ENCODE measurements around the gene HIF3A.

Gene HIF3A

GRCh38 chr19:46351241-46352041 lies 54.6 kb downstream of the HIF3A start:
- no peak for TF ChIP-seq POLR2AphosphoS5 (IDR thresholded peaks at IDR 0.05; ENCODE audit: borderline replicate concordance, low read depth, low read length)
- no peak for TF ChIP-seq EZH2 (IDR thresholded peaks at IDR 0.05)
- TF ChIP-seq FOXP2 (optimal IDR thresholded peaks at IDR 0.05; ENCODE audit: control extremely low read depth, extremely low read length, insufficient read depth) = no peak
- no peak for DNase-seq (ENCODE audit: low read depth, low spot score)
- Histone ChIP-seq H3K36me3 (ENCODE audit: insufficient read depth, low read length) (peaks cover 45% of the 10 kb centered on the region), H3K9me3 (ENCODE audit: low read depth, low read length) (no peaks in the 10 kb centered on the region), H3K9ac (ENCODE audit: insufficient read length) (no peak overlapping the region), H3K27ac (peak overlapping the region; percentile 54; the same call in 1 of the 2 replicates), H3K4me3 (no peak overlapping the region)

GRCh38 chr19:46353730-46354528 lies 57.1 kb downstream of the HIF3A start:
- DNase-seq (ENCODE audit: low read depth, low spot score) = no peak
- Histone ChIP-seq H3K27ac (no peak overlapping the region), H3K9me3 (ENCODE audit: low read depth, low read length) (no peaks in the 10 kb centered on the region), H3K36me3 (ENCODE audit: insufficient read depth, low read length) (peaks cover 65% of the 10 kb centered on the region), H3K4me3 (no peak overlapping the region), H3K9ac (ENCODE audit: insufficient read length) (no peak overlapping the region)
- TF ChIP-seq EZH2 (IDR thresholded peaks at IDR 0.05) (no peak), FOXP2 (optimal IDR thresholded peaks at IDR 0.05; ENCODE audit: control extremely low read depth, extremely low read length, insufficient read depth) (no peak), POLR2AphosphoS5 (IDR thresholded peaks at IDR 0.05; ENCODE audit: borderline replicate concordance, low read depth, low read length) (no peak)

GRCh38 chr19:46355234-46356148 lies 58.6 kb downstream of the HIF3A start:
- Histone ChIP-seq H3K9me3 (ENCODE audit: low read depth, low read length) (no peaks in the 10 kb centered on the region), H3K36me3 (ENCODE audit: insufficient read depth, low read length) (peaks cover 61% of the 10 kb centered on the region), H3K9ac (ENCODE audit: insufficient read length) (no peak overlapping the region), H3K27ac (no peak overlapping the region), H3K4me3 (no peak overlapping the region)
- no peak for DNase-seq (ENCODE audit: low read depth, low spot score)
- no peak for TF ChIP-seq EZH2 (IDR thresholded peaks at IDR 0.05)
- TF ChIP-seq FOXP2 (optimal IDR thresholded peaks at IDR 0.05; ENCODE audit: control extremely low read depth, extremely low read length, insufficient read depth) = no peak
- TF ChIP-seq POLR2AphosphoS5 (IDR thresholded peaks at IDR 0.05; ENCODE audit: borderline replicate concordance, low read depth, low read length) = no peak

- no peak for DNase-seq (ENCODE audit: low read depth, low spot score)
- Histone ChIP-seq H3K9ac (ENCODE audit: insufficient read length) (no peak overlapping the region), H3K36me3 (ENCODE audit: insufficient read depth, low read length) (peaks cover 61% of the 10 kb centered on the region), H3K27ac (no peak overlapping the region), H3K9me3 (ENCODE audit: low read depth, low read length) (no peaks in the 10 kb centered on the region), H3K4me3 (no peak overlapping the region)
- TF ChIP-seq EZH2 (IDR thresholded peaks at IDR 0.05) (no peak), FOXP2 (optimal IDR thresholded peaks at IDR 0.05; ENCODE audit: control extremely low read depth, extremely low read length, insufficient read depth) (no peak), POLR2AphosphoS5 (IDR thresholded peaks at IDR 0.05; ENCODE audit: borderline replicate concordance, low read depth, low read length) (no peak)
These were observed 59.6 kb downstream of the HIF3A start for GRCh38 chr19:46356149-46357055.

GRCh38 chr19:46357846-46358583 lies 61.2 kb downstream of the HIF3A start:
- Histone ChIP-seq H3K36me3 (ENCODE audit: insufficient read depth, low read length) (peaks cover 62% of the 10 kb centered on the region), H3K4me3 (no peak overlapping the region)
- TF ChIP-seq POLR2AphosphoS5 (IDR thresholded peaks at IDR 0.05; ENCODE audit: borderline replicate concordance, low read depth, low read length) (no peak), EZH2 (IDR thresholded peaks at IDR 0.05) (no peak), FOXP2 (optimal IDR thresholded peaks at IDR 0.05; ENCODE audit: control extremely low read depth, extremely low read length, insufficient read depth) (no peak)

GRCh38 chr19:46361915-46362314 lies 65.1 kb downstream of the HIF3A start:
- H3K9ac ChIP-seq (ENCODE audit: insufficient read length) = no peak overlapping the region
- H3K27ac ChIP-seq = no peak overlapping the region
- DNase-seq (ENCODE audit: low read depth, low spot score) = no peak
- no peaks in the 10 kb centered on the region for H3K9me3 ChIP-seq (ENCODE audit: low read depth, low read length)
- no peak for TF ChIP-seq FOXP2 (optimal IDR thresholded peaks at IDR 0.05; ENCODE audit: control extremely low read depth, extremely low read length, insufficient read depth)
- TF ChIP-seq EZH2 (IDR thresholded peaks at IDR 0.05) = no peak
- TF ChIP-seq POLR2AphosphoS5 (IDR thresholded peaks at IDR 0.05; ENCODE audit: borderline replicate concordance, low read depth, low read length) = no peak
- peaks cover 54% of the 10 kb centered on the region for H3K36me3 ChIP-seq (ENCODE audit: insufficient read depth, low read length)
- H3K4me3 ChIP-seq = no peak overlapping the region

More at GRCh38 chr19:46357846-46358583, 61.2 kb downstream of the HIF3A start:
- Histone ChIP-seq H3K9me3 (ENCODE audit: low read depth, low read length) (no peaks in the 10 kb centered on the region), H3K27ac (no peak overlapping the region), H3K9ac (ENCODE audit: insufficient read length) (no peak overlapping the region)
- no peak for DNase-seq (ENCODE audit: low read depth, low spot score)

Measured in SK-N-MC (cell line).